KMS-11 (cell line): ENCODE measurements around the gene STIL.

Source experiments
- H2AFZ ChIP-seq: fragments of 200-600 bp; sonication (generic); 2 replicates; pipeline ENCODE4 v1.6.1; 2016; ENCODE audit warnings: antibody characterized with exemption, mixed run types, low read depth
- H3K27ac ChIP-seq: fragments of 200-600 bp; sonication (generic); 2 replicates; pipeline ENCODE4 v1.6.1; 2016; ENCODE audit warnings: mild to moderate bottlenecking, mixed run types
- H3K27me3 ChIP-seq: fragments of 200-600 bp; sonication (generic); 2 replicates; pipeline ENCODE4 v1.6.1; 2017; ENCODE audit warnings: mild to moderate bottlenecking, low read depth, mixed run types, moderate library complexity; ENCODE audit not compliant: insufficient read depth
- H3K36me3 ChIP-seq: fragments of 200-600 bp; sonication (generic); 2 replicates; pipeline ENCODE4 v1.6.1; 2017; ENCODE audit warnings: mild to moderate bottlenecking, mixed run types; ENCODE audit not compliant: insufficient read depth
- H3K4me1 ChIP-seq: fragments of 200-600 bp; sonication (generic); 2 replicates; pipeline ENCODE4 v1.6.1; 2016; ENCODE audit warnings: mild to moderate bottlenecking, low read depth, mixed run types; ENCODE audit not compliant: poor library complexity, severe bottlenecking
- H3K4me2 ChIP-seq: fragments of 200-600 bp; sonication (generic); 2 replicates; pipeline ENCODE4 v1.7.0; 2016; ENCODE audit warnings: mild to moderate bottlenecking, mixed run types
- H3K4me3 ChIP-seq: fragments of 200-600 bp; sonication (generic); IDR thresholded peaks from 2 replicates; pipeline ENCODE4 v1.6.1; 2017; ENCODE audit warnings: low read depth, low read length, mixed read lengths; ENCODE audit not compliant: insufficient read depth
- H3K79me2 ChIP-seq: fragments of 200-600 bp; sonication (generic); 2 replicates; pipeline ENCODE4 v1.6.1; 2016; ENCODE audit warnings: low read depth, mixed run types; ENCODE audit not compliant: insufficient read depth
- H3K9ac ChIP-seq: fragments of 200-600 bp; sonication (generic); 2 replicates; pipeline ENCODE4 v1.6.1; 2016; ENCODE audit warnings: mild to moderate bottlenecking, mixed run types
- H4K20me1 ChIP-seq: fragments of 200-600 bp; sonication (generic); 2 replicates; pipeline ENCODE4 v1.6.1; 2016; ENCODE audit warnings: mild to moderate bottlenecking, mixed run types; ENCODE audit not compliant: insufficient read depth
- TF ChIP-seq, protein P1 (sequence below): fragments of 200-600 bp; sonication (generic); conservative IDR thresholded peaks from 2 replicates; pipeline ENCODE4 v1.6.1; 2017; ENCODE audit warnings: low read depth, mild to moderate bottlenecking, antibody characterized with exemption, low read length, moderate library complexity, mixed read lengths

Gene STIL

DNA sequence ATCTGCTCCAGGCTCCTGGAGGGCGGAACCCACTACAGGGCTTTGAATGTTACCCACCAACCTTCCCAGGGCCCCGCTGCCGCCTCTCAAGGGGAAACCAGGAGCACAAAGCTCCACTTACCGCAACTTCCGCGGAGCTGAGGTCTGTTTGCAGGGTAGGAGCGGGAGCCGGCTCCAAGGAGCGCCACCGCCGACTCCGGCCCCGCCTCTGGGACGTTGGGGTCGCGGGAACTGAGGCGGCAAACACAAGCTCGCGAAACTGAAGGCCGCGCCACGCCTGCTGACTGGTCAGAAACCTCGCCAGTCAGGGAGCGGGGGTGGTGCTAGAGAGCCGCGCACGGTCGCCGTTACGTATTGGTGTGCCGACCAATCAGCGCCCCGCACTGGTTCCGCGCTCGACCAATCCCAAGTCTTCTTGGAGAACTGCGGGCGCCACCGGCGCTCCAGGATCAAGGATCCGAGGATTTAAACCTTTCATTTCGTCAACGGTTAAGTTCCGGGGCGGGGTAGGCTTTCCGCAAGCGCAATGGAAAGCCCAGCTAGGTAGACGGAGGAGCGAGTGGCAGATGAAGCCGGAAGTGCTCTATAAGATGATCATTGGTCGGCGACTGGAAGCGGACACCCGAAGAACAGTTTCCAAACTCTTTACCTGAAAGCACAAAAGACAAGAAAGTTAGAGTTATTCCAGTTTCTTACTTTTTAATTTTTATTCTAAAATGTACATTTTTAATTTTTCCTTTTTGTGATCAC is at the start of gene STIL:
Gene STIL, minus strand, starts transcription at position 233 of the 750 bp plus-strand sequence. CDS start 3,828 bp downstream, outside the sequence.
- peaks cover 47% of the 10 kb centered on the region for H3K79me2 ChIP-seq
- peak within 1 kb of the TSS; percentile 57 for H3K4me2 ChIP-seq
- no peaks in the 10 kb centered on the region; the same call in 1 of the 2 replicates for H3K36me3 ChIP-seq
- peak within 1 kb of the TSS; percentile 63 for H2AFZ ChIP-seq
- TF ChIP-seq, protein P1, sequence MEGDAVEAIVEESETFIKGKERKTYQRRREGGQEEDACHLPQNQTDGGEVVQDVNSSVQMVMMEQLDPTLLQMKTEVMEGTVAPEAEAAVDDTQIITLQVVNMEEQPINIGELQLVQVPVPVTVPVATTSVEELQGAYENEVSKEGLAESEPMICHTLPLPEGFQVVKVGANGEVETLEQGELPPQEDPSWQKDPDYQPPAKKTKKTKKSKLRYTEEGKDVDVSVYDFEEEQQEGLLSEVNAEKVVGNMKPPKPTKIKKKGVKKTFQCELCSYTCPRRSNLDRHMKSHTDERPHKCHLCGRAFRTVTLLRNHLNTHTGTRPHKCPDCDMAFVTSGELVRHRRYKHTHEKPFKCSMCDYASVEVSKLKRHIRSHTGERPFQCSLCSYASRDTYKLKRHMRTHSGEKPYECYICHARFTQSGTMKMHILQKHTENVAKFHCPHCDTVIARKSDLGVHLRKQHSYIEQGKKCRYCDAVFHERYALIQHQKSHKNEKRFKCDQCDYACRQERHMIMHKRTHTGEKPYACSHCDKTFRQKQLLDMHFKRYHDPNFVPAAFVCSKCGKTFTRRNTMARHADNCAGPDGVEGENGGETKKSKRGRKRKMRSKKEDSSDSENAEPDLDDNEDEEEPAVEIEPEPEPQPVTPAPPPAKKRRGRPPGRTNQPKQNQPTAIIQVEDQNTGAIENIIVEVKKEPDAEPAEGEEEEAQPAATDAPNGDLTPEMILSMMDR, result 0 out of 2 replicates have a peak, but pooled peaks have one; percentile 17
- H3K9ac ChIP-seq, result peak within 1 kb of the TSS; percentile 73
- H4K20me1 ChIP-seq, result no peaks in the 10 kb centered on the region
- H3K27me3 ChIP-seq, result no peaks in the 10 kb centered on the region
- H3K4me1 ChIP-seq, result peaks cover 9% of the 10 kb centered on the region
- peak within 1 kb of the TSS; percentile 98 for H3K4me3 ChIP-seq
- H3K27ac ChIP-seq, result peak within 1 kb of the TSS; percentile 64

DNA sequence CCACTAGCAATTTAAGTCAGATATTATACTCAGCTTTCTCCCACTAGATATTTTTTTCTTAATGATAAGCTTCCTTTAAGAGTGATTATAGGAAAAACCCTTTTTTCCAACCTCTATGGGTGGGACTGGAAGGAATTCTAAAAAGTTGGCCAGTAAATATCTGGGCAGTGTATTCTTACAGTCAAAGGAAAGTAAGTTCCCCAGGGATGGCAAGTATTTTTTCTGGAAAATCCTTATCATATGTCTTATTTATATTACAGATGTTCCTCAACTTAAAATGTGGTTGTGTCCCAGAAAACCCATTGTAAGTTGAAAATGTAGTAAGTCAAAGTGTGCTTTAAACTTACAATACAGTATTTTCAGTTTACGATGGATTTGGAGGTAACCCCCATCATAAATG is 48.9 kb upstream of the STIL start:
- Histone ChIP-seq H2AFZ (no peak overlapping the region), H3K4me3 (no peak overlapping the region), H3K9ac (no peak overlapping the region), H3K79me2 (peaks cover 39% of the 10 kb centered on the region), H3K36me3 (no peaks in the 10 kb centered on the region), H4K20me1 (no peaks in the 10 kb centered on the region), H3K27ac (no peak overlapping the region), H3K4me2 (no peak overlapping the region), H3K27me3 (no peaks in the 10 kb centered on the region), H3K4me1 (peaks cover 7% of the 10 kb centered on the region)
- TF ChIP-seq, protein P1, result no peak

DNA sequence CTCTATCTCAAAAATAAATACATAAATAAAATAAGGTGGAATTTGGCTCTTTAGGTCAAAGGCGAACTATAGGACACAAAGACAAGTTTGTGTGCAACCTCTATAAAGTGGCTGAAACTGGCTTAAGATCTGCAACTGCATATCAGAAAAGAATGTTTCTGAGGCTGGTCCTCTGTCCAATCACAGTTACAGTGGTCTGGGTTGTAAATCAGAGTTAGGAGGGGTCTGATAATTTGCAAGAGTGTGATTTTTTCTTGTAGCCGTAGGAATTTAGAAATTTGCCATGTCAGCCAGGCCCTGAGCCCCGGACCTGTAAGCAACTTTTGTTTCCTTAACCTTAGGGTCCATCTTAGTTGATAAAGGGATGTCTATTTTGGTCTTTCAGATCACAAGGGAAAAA is 47.4 kb upstream of the STIL start:
- H3K36me3 ChIP-seq, result no peaks in the 10 kb centered on the region
- no peak overlapping the region for H3K4me2 ChIP-seq
- H3K27me3 ChIP-seq, result no peaks in the 10 kb centered on the region
- no peak overlapping the region for H3K4me3 ChIP-seq
- H3K27ac ChIP-seq, result no peak overlapping the region
- H3K9ac ChIP-seq, result no peak overlapping the region
- H3K79me2 ChIP-seq, result peaks cover 52% of the 10 kb centered on the region
- peaks cover 6% of the 10 kb centered on the region for H3K4me1 ChIP-seq
- no peaks in the 10 kb centered on the region for H4K20me1 ChIP-seq
- no peak overlapping the region for H2AFZ ChIP-seq
- TF ChIP-seq, protein P1, result no peak

DNA sequence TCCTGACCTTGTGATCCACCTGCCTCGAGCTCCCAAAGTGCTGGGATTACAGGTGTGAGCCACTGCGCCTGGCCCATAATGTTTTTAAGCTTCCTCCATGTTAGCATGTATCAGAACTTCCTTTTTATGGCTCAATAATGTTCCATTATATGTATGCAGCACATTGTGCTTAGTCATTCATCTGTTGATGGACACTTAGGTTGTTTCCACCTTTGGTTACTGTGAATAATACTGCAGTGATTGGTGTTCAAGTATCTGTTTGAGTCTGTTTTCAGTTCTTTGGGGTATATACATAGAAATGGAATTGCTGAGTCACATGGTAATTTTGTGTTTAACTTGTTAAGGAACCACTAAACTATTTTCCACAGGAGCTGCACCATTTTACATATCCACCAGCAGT is 37.4 kb upstream of the STIL start:
- Histone ChIP-seq H3K4me1 (peaks cover 19% of the 10 kb centered on the region), H3K4me3 (no peak overlapping the region), H4K20me1 (no peaks in the 10 kb centered on the region), H3K36me3 (no peaks in the 10 kb centered on the region), H3K27me3 (no peaks in the 10 kb centered on the region), H3K27ac (peak overlapping the region; percentile 51), H3K4me2 (peak overlapping the region; percentile 26), H3K9ac (no peak overlapping the region; the same call in 1 of the 2 replicates), H3K79me2 (peaks cover 43% of the 10 kb centered on the region; the same call in 1 of the 2 replicates), H2AFZ (no peak overlapping the region)
- TF ChIP-seq, protein P1, result no peak
